Jurkat, Clone E6-1 (cell line): Measurements from ENCODE around the gene PSMC1. TPM values are rescaled to one million over a fixed set of nuclear protein-coding genes. Genes with fewer than 3 reads are reported as not detected.
A peak's percentile ranks its signal among the peaks of the same experiment; 100 is the strongest.
"Not testable (repeated sequence)": the region's sequence is repeated elsewhere in the genome, so short reads cannot be mapped to it uniquely, and the experiment has no call there.

Source experiments
- DNase-seq: peaks from one replicate; pipeline ENCODE4 v3.0.0-alpha.2; 2011; ENCODE audit warnings: low read depth, low spot score
- H3K4me3 ChIP-seq: 2 replicates; pipeline ENCODE4 v1.5.1; 2011; ENCODE audit warnings: mild to moderate bottlenecking, low read length, control low read depth, moderate library complexity
- polyA plus RNA-seq: library from polyadenylated mRNA; unstranded; fragments of >200 nt; gene quantifications from one replicate; pipeline ENCODE4 v1.2.1, GENCODE V29; 2012; ENCODE audit warnings: missing spikeins; ENCODE audit not compliant: insufficient read length, insufficient read depth

PSMC1 gene
- polyA plus RNA-seq, result 135 TPM

- peak within 1 kb of the TSS; percentile 91 for H3K4me3 ChIP-seq
- DNase-seq, result peak; percentile 90
Observed at GRCh38 chr14:90256354-90257131, at the start of gene PSMC1. Gene PSMC1, plus strand, starts transcription at chr14:90256553. Its CDS starts 45 bp downstream, at chr14:90256598.

GRCh38 chr14:90213099-90213748 is 43.1 kb upstream of the PSMC1 start:
- H3K4me3 ChIP-seq, result no peak overlapping the region
- DNase-seq, result no peak

GRCh38 chr14:90228478-90228877 is 27.9 kb upstream of the PSMC1 start:
- no peak for DNase-seq

GRCh38 chr14:90229942-90230341 is 26.4 kb upstream of the PSMC1 start:
- not testable (repeated sequence) for H3K4me3 ChIP-seq, DNase-seq

More at GRCh38 chr14:90228478-90228877, 27.9 kb upstream of the PSMC1 start:
- H3K4me3 ChIP-seq, result no peak overlapping the region

- DNase-seq, result peak; percentile 75
- no peak overlapping the region for H3K4me3 ChIP-seq
Observed at GRCh38 chr14:90235179-90235976, 21.0 kb upstream of the PSMC1 start.

GRCh38 chr14:90239139-90239538 is 17.2 kb upstream of the PSMC1 start:
- no peak overlapping the region for H3K4me3 ChIP-seq
- no peak for DNase-seq

- DNase-seq, result no peak
- H3K4me3 ChIP-seq, result no peak overlapping the region
Observed at GRCh38 chr14:90242444-90242843, 13.9 kb upstream of the PSMC1 start.

- no peak overlapping the region for H3K4me3 ChIP-seq
- no peak for DNase-seq
Observed at GRCh38 chr14:90246936-90247335, 9.4 kb upstream of the PSMC1 start.

- H3K4me3 ChIP-seq, DNase-seq: not testable (repeated sequence)
Observed at GRCh38 chr14:90247441-90247840, 8.9 kb upstream of the PSMC1 start.

- no peak for DNase-seq
- no peak overlapping the region for H3K4me3 ChIP-seq
Observed at GRCh38 chr14:90248594-90248993, 7.8 kb upstream of the PSMC1 start.

GRCh38 chr14:90253826-90254225 is 2.5 kb upstream of the PSMC1 start:
- no peak for DNase-seq
- H3K4me3 ChIP-seq, result no peak overlapping the region

GRCh38 chr14:90255871-90256270 is 482 bp upstream of the PSMC1 start:
- H3K4me3 ChIP-seq, result peak overlapping the region; percentile 91
- DNase-seq, result no peak

- H3K4me3 ChIP-seq, result no peak overlapping the region
- no peak for DNase-seq
Observed at GRCh38 chr14:90263748-90264449, 7.5 kb downstream of the PSMC1 start.

- H3K4me3 ChIP-seq, result no peak overlapping the region
- no peak for DNase-seq
Observed at GRCh38 chr14:90266441-90267154, 10.2 kb downstream of the PSMC1 start.

- DNase-seq, result no peak
- no peak overlapping the region for H3K4me3 ChIP-seq
Observed at GRCh38 chr14:90268420-90268819, 12.1 kb downstream of the PSMC1 start.

GRCh38 chr14:90272523-90272922 is 16.2 kb downstream of the PSMC1 start:
- no peak overlapping the region for H3K4me3 ChIP-seq
- DNase-seq, result no peak

- no peak overlapping the region for H3K4me3 ChIP-seq
- no peak for DNase-seq
Observed at GRCh38 chr14:90273532-90273931, 17.2 kb downstream of the PSMC1 start.

GRCh38 chr14:90274019-90274418 is 17.7 kb downstream of the PSMC1 start:
- no peak overlapping the region for H3K4me3 ChIP-seq
- DNase-seq, result peak; percentile 38
